HCT116 (cell line): ENCODE results near the gene C1orf21. TPM values are rescaled to one million over a fixed set of nuclear protein-coding genes. Genes with fewer than 3 reads are reported as not detected.

Source experiments
- ATAC-seq: fragments of 200-7000 bp; cut with Tn5 transposase; 2 replicates; pipeline ENCODE4 v1.9.1; 2020; ENCODE audit warnings: mild to moderate bottlenecking, moderate library complexity
- BruUV-seq: library from RNA; stranded (reverse); fragments of 400-500 nt; replicated peaks from 2 replicates; lab custom pipeline; 2021; lab: Mats Ljungman, UMichigan
- CTCF ChIA-PET: fragments of 300-600 bp; sonication (Branson Sonifier 250); formaldehyde crosslinking; loops from one replicate; lab custom pipeline; 2021; ENCODE audit warnings: antibody characterized with exemption; lab: Charles Lee
- POLR2A ChIA-PET: fragments of 300-600, 350-600 bp; sonication (Branson Sonifier 250); formaldehyde crosslinking; loops from one replicate; lab custom pipeline; 2021; ENCODE audit warnings: antibody characterized with exemption; lab: Charles Lee
- RAD21 ChIA-PET, 2 experiments: fragments of 300-600 bp; sonication (Branson Sonifier 250); formaldehyde crosslinking; loops; one replicate each; lab custom pipeline; 2023; ENCODE audit warnings: low total read pairs in 2 of 2; ENCODE audit not compliant: uncharacterized antibody in 2 of 2, unreplicated experiment in 2 of 2, low non-redundant PET in 1 of 2; lab: Charles Lee
- DNase-seq: peaks from one replicate; pipeline ENCODE4 v3.0.0-alpha.2; 2010; ENCODE audit warnings: low read depth, low spot score
- H2AFZ ChIP-seq: fragments of 200-600 bp; shearing (Covaris generic), sonication (generic); 2 replicates; pipeline ENCODE4 v1.6.1; 2017; ENCODE audit warnings: low read depth, mixed run types, mixed read lengths, antibody characterized with exemption, low read length; ENCODE audit not compliant: poor library complexity, severe bottlenecking
- H3K27ac ChIP-seq: 2 replicates; pipeline ENCODE4 v1.5.1; 2012; ENCODE audit warnings: low read depth, low read length
- H3K27me3 ChIP-seq: fragments of 200-600 bp; sonication (generic); 2 replicates; pipeline ENCODE4 v1.6.1; 2016; ENCODE audit warnings: mixed run types, low read length, mixed read lengths; ENCODE audit not compliant: insufficient read depth
- H3K36me3 ChIP-seq, 2 experiments: fragments of 200-500 bp in 1 of 2; fragments of 200-600 bp in 1 of 2; sonication (Bioruptor generic) in 1 of 2; sonication (generic) in 1 of 2; 2 replicates each; pipeline versions ENCODE4 v1.5.1 to v1.6.1; 2014 to 2016; ENCODE audit warnings: low read length in 2 of 2, inconsistent platforms in 1 of 2, mixed read lengths in 1 of 2, mixed run types in 1 of 2; ENCODE audit not compliant: insufficient read depth in 2 of 2, control insufficient read depth in 1 of 2
- H3K4me1 ChIP-seq, 2 experiments: fragments of 200-600 bp in 1 of 2; sonication (generic) in 1 of 2; 2 replicates each; pipeline versions ENCODE4 v1.5.1 to v1.6.1; 2012 to 2017; ENCODE audit warnings: low read length in 2 of 2, inconsistent platforms in 1 of 2, mild to moderate bottlenecking in 1 of 2, mixed read lengths in 1 of 2, mixed run types in 1 of 2, moderate library complexity in 1 of 2; ENCODE audit not compliant: insufficient read depth in 2 of 2, control insufficient read depth in 1 of 2
- H3K4me2 ChIP-seq: fragments of 200-600 bp; sonication (generic); 2 replicates; pipeline ENCODE4 v1.6.1; 2017; ENCODE audit warnings: mixed run types, low read length, mixed read lengths
- H3K4me3 ChIP-seq, 2 experiments: fragments of 200-600 bp in 1 of 2; sonication (generic) in 1 of 2; replicated peaks in 1 of 2; 2 replicates each; pipeline ENCODE4 v1.5.1; 2011 to 2016; ENCODE audit warnings: low read length in 2 of 2, control low read depth in 1 of 2, low read depth in 1 of 2, mild to moderate bottlenecking in 1 of 2, mixed read lengths in 1 of 2, mixed run types in 1 of 2
- H3K79me2 ChIP-seq: fragments of 200-600 bp; sonication (generic); 2 replicates; pipeline ENCODE4 v1.6.1; 2017; ENCODE audit warnings: mild to moderate bottlenecking, mixed run types, low read length, moderate library complexity, mixed read lengths; ENCODE audit not compliant: insufficient read depth
- H3K9ac ChIP-seq: fragments of 200-600 bp; sonication (generic); 2 replicates; pipeline ENCODE4 v1.6.1; 2016; ENCODE audit warnings: low read length, mixed read lengths
- H3K9me2 ChIP-seq: fragments of 200-600 bp; sonication (generic), shearing (Covaris generic); 2 replicates; pipeline ENCODE4 v1.6.1; 2017; ENCODE audit warnings: mixed run types, mild to moderate bottlenecking, moderate library complexity; ENCODE audit not compliant: insufficient read depth
- H3K9me3 ChIP-seq, 2 experiments: fragments of 200-500 bp in 1 of 2; fragments of 200-600 bp in 1 of 2; sonication (Bioruptor generic) in 1 of 2; sonication (generic) in 1 of 2; 2 replicates each; pipeline ENCODE4 v1.6.1; 2014 to 2017; ENCODE audit warnings: low read length in 2 of 2, mixed read lengths in 2 of 2, inconsistent platforms in 1 of 2, low read depth in 1 of 2, mild to moderate bottlenecking in 1 of 2, mixed run types in 1 of 2, moderate library complexity in 1 of 2; ENCODE audit not compliant: control insufficient read depth in 1 of 2, insufficient read depth in 1 of 2
- H4K20me1 ChIP-seq: fragments of 200-600 bp; sonication (generic), shearing (Covaris generic); 2 replicates; pipeline ENCODE4 v1.6.1; 2017; ENCODE audit warnings: mixed run types, mild to moderate bottlenecking, moderate library complexity; ENCODE audit not compliant: insufficient read depth
- CBX3 ChIP-seq: IDR thresholded peaks from 2 replicates; pipeline ENCODE4 v1.6.1; 2012; ENCODE audit warnings: low read depth
- CEBPB ChIP-seq: IDR thresholded peaks from 2 replicates; pipeline ENCODE4 v1.6.1; 2012; ENCODE audit warnings: low read depth
- EZH2 ChIP-seq: fragments of 200-600 bp; sonication (generic); IDR thresholded peaks from 2 replicates; pipeline ENCODE4 v1.6.1; 2017; ENCODE audit warnings: antibody characterized with exemption, mixed run types
- EZH2phosphoT487 ChIP-seq: fragments of 200-600 bp; IDR thresholded peaks from 2 replicates; pipeline ENCODE4 v1.6.1; 2018; ENCODE audit warnings: antibody characterized with exemption, borderline replicate concordance
- FOSL1 ChIP-seq: IDR thresholded peaks from 2 replicates; pipeline ENCODE4 v1.6.1; 2012; ENCODE audit warnings: low read depth
- SIN3A ChIP-seq: IDR thresholded peaks from 2 replicates; pipeline ENCODE4 v1.6.1; 2012; ENCODE audit warnings: low read depth
- ZFX ChIP-seq: fragments of 450-650 bp; IDR thresholded peaks from 2 replicates; pipeline ENCODE4 v1.6.1; 2017
- ZNF274 ChIP-seq: fragments of 200-500 bp; sonication (Bioruptor generic); IDR thresholded peaks from 2 replicates; pipeline ENCODE4 v1.6.1; 2014; ENCODE audit warnings: mild to moderate bottlenecking, low read depth, low read length, inconsistent platforms
- intact Hi-C: fragments of 100-400 bp; cut with micrococcal nuclease; formaldehyde crosslinking; loops from 2 replicates; pipeline ENCODE4 v1.10.0; 2022
- total RNA-seq: library from RNA; stranded (reverse); gene quantifications from one replicate; pipeline ENCODE4 v1.2.1, GENCODE V29; 2021; ENCODE audit not compliant: unreplicated experiment
- TF ChIP-seq, protein P1 (sequence below): IDR thresholded peaks from 2 replicates; pipeline ENCODE4 v1.6.1; 2012
- TF ChIP-seq, protein P2 (sequence below): IDR thresholded peaks from 2 replicates; pipeline ENCODE4 v1.6.1; 2012
- TF ChIP-seq, protein P3 (sequence below): IDR thresholded peaks from 2 replicates; pipeline ENCODE4 v1.6.1; 2011; ENCODE audit warnings: mild to moderate bottlenecking, low read length, moderate library complexity; ENCODE audit not compliant: insufficient replicate concordance; ENCODE audit errors: extremely low read depth

C1orf21 gene
- total RNA-seq, 1 experiment from 2014 or later: 8.9 TPM

DNA sequence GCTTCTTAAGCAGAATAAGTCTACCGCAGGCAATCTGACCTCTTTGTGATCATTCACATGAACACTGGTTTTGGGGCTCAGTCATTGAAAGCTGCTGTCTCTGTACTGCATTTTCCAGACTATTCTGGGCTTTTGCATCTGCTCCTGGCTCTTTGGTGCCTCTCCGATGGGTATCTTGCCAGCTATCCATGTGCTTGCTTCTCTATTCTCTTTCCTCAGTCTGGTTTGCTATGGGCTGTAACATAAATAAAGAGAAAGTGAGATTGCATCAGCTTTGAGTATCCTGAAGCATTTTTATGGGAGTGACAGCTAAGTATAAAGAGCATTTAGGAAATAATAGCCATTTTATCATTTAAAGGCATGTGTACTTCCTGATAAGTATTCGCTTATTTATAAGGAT, 70.7 kb downstream of the C1orf21 start:
- H3K27ac ChIP-seq: no peak overlapping the region
- H3K36me3 ChIP-seq: no peaks in the 10 kb centered on the region
- no peaks in the 10 kb centered on the region for H3K79me2 ChIP-seq
- ChIA-PET POLR2A (no interaction called here), RAD21 (no interaction called here), CTCF (no interaction called here)
- H4K20me1 ChIP-seq: no peaks in the 10 kb centered on the region
- H3K4me1 ChIP-seq: no peaks in the 10 kb centered on the region
- H3K9ac ChIP-seq: no peak overlapping the region
- H3K27me3 ChIP-seq: no peaks in the 10 kb centered on the region
- H3K4me3 ChIP-seq: no peak overlapping the region
- no peaks in the 10 kb centered on the region for H3K9me3 ChIP-seq
- intact Hi-C loops: no loop called here
- DNase-seq (no peak), ATAC-seq (no peak)
- no peaks in the 10 kb centered on the region for H3K9me2 ChIP-seq
- TF ChIP-seq, protein P1, sequence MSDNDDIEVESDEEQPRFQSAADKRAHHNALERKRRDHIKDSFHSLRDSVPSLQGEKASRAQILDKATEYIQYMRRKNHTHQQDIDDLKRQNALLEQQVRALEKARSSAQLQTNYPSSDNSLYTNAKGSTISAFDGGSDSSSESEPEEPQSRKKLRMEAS: no peak
- TF ChIP-seq CBX3: no peak
- no peak for TF ChIP-seq ZNF274
- TF ChIP-seq FOSL1: no peak
- no peak for TF ChIP-seq EZH2phosphoT487
- TF ChIP-seq CEBPB: no peak
- TF ChIP-seq, protein P2, sequence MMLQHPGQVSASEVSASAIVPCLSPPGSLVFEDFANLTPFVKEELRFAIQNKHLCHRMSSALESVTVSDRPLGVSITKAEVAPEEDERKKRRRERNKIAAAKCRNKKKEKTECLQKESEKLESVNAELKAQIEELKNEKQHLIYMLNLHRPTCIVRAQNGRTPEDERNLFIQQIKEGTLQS: no peak
- no peak overlapping the region for H3K4me2 ChIP-seq
- BruUV-seq: no TSS peak
- no peak overlapping the region for H2AFZ ChIP-seq

DNA sequence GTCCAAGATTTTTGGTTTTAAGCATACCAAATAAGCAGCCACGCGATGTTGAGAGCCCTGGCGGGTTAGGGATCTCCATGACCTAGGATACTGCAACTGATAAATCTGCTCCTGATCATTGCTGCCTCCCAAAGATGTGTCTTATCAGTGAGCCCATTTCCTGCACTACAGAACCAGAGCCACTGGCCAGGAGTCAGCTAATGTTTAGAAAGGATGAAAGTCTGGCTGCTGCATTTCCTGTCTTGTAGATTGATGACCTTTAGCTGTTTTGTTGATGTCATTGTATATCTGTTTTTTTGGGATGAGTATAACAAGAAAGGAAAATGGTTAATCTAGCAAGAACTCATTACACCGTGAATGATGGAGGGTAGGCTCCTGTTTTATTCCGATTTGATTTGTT, 74.5 kb downstream of the C1orf21 start:
- ATAC-seq: no peak
- H3K27me3 ChIP-seq: no peaks in the 10 kb centered on the region
- ChIA-PET POLR2A (no interaction called here), RAD21 (no interaction called here), CTCF (no interaction called here)
- no peaks in the 10 kb centered on the region for H3K79me2 ChIP-seq
- H3K4me1 ChIP-seq: no peaks in the 10 kb centered on the region
- TF ChIP-seq, protein P3, sequence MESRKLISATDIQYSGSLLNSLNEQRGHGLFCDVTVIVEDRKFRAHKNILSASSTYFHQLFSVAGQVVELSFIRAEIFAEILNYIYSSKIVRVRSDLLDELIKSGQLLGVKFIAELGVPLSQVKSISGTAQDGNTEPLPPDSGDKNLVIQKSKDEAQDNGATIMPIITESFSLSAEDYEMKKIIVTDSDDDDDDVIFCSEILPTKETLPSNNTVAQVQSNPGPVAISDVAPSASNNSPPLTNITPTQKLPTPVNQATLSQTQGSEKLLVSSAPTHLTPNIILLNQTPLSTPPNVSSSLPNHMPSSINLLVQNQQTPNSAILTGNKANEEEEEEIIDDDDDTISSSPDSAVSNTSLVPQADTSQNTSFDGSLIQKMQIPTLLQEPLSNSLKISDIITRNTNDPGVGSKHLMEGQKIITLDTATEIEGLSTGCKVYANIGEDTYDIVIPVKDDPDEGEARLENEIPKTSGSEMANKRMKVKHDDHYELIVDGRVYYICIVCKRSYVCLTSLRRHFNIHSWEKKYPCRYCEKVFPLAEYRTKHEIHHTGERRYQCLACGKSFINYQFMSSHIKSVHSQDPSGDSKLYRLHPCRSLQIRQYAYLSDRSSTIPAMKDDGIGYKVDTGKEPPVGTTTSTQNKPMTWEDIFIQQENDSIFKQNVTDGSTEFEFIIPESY: no peak
- TF ChIP-seq EZH2 (no peak), ZFX (no peak), SIN3A (no peak)
- no peaks in the 10 kb centered on the region for H3K36me3 ChIP-seq
- BruUV-seq: no TSS peak
- no peak for DNase-seq
- no peaks in the 10 kb centered on the region for H3K9me3 ChIP-seq
- no peak overlapping the region for H2AFZ ChIP-seq
- intact Hi-C loops: no loop called here
- H3K4me2 ChIP-seq: no peak overlapping the region
- no peak overlapping the region for H3K27ac ChIP-seq
- no peaks in the 10 kb centered on the region for H3K9me2 ChIP-seq
- no peak overlapping the region for H3K9ac ChIP-seq
- H3K4me3 ChIP-seq: no peak overlapping the region
- no peaks in the 10 kb centered on the region for H4K20me1 ChIP-seq
